HepG2 (cell line): ENCODE measurements around the gene SRP72. TPM values are rescaled to one million over a fixed set of nuclear protein-coding genes. Genes with fewer than 3 reads are reported as not detected.
A peak's percentile ranks its signal among the peaks of the same experiment; 100 is the strongest.

Source experiments
- HMGA1 ChIP-seq: sonication (generic); formaldehyde crosslinking; conservative IDR thresholded peaks from 2 replicates; pipeline ENCODE4 v1.4.0; 2020; ENCODE audit warnings: missing genetic modification reagents
- IKZF5 ChIP-seq: IDR thresholded peaks from 2 replicates; pipeline ENCODE4 v1.6.1; 2018; ENCODE audit warnings: missing genetic modification reagents, mild to moderate bottlenecking, missing compliant biosample characterization
- KLF9 ChIP-seq: IDR thresholded peaks from 2 replicates; pipeline ENCODE4 v1.6.1; 2016; ENCODE audit warnings: low read depth
- LRRFIP1 ChIP-seq: sonication (generic); formaldehyde crosslinking; conservative IDR thresholded peaks from 2 replicates; pipeline ENCODE4 v1.4.0; 2020; ENCODE audit warnings: missing genetic modification reagents
- MEF2D ChIP-seq: sonication (generic); formaldehyde crosslinking; IDR thresholded peaks from 2 replicates; pipeline ENCODE4 v1.5.1; 2020; ENCODE audit warnings: mild to moderate bottlenecking, missing genetic modification reagents
- SAP130 ChIP-seq: IDR thresholded peaks from 2 replicates; pipeline ENCODE4 v1.6.1; 2016; ENCODE audit warnings: low read depth
- ZBTB10 ChIP-seq: sonication (generic); formaldehyde crosslinking; IDR thresholded peaks from 2 replicates; pipeline ENCODE4 v1.4.0; 2020; ENCODE audit warnings: missing genetic modification reagents, borderline replicate concordance
- ZNF12 ChIP-seq: sonication (generic); formaldehyde crosslinking; IDR thresholded peaks from 2 replicates; pipeline ENCODE4 v1.5.0; 2020; ENCODE audit warnings: missing genetic modification reagents
- ZNF547 ChIP-seq: sonication (generic); formaldehyde crosslinking; IDR thresholded peaks from 2 replicates; pipeline ENCODE4 v1.5.1; 2020; ENCODE audit warnings: mild to moderate bottlenecking, missing genetic modification reagents
- polyA plus RNA-seq, 8 experiments: library from polyadenylated mRNA; depleted of rRNA in 3 of 8; stranded (reverse) in 7 of 8; unstranded in 1 of 8; fragments of >200 nt; fragmentation: Illumina TruSeq in 4 of 8; extraction: Trizol in 4 of 8; gene quantifications; 2 replicates each; pipeline versions ENCODE4 v1.2.1 to v1.2.3, GENCODE V29; 2011 to 2016; ENCODE audit warnings: low read depth in 4 of 8, missing spikeins in 1 of 8, mixed read lengths in 1 of 8; ENCODE audit not compliant: insufficient read depth in 1 of 8
- total RNA-seq, 5 experiments: library from RNA; depleted of rRNA; stranded (reverse); fragments of >200 nt; fragmentation: Illumina TruSeq; extraction: Trizol; gene quantifications; 2 replicates each; pipeline ENCODE4 v1.2.3, GENCODE V29; 2016; ENCODE audit warnings: low read depth in 1 of 5
- TF ChIP-seq, protein P1 (sequence below): IDR thresholded peaks from 2 replicates; pipeline ENCODE4 v1.6.1; 2016; ENCODE audit warnings: low read depth, control low read depth
- TF ChIP-seq, protein P2 (sequence below): IDR thresholded peaks from 2 replicates; pipeline ENCODE4 v1.6.1; 2012; ENCODE audit warnings: low read length, improper control_type of control experiment
- TF ChIP-seq, protein P3 (sequence below): sonication (generic); formaldehyde crosslinking; IDR thresholded peaks from 2 replicates; pipeline ENCODE4 v1.5.0; 2020; ENCODE audit warnings: missing genetic modification reagents

SRP72 gene
- total and polyA plus RNA-seq, 2 of the 13 experiments (the other 11 are each of a cell fraction or from before 2014, with no cell fraction given) = 64.9 to 75.6 TPM

GRCh38 chr4:56467284-56468096, at the start of gene SRP72 (continued):
- TF ChIP-seq ZBTB10 (CRISPR knock-in tag) = no peak
- TF ChIP-seq HMGA1 (CRISPR knock-in tag) = no peak
- no peak for TF ChIP-seq MEF2D (CRISPR knock-in tag)
- 0 out of 2 replicates have a peak, but pooled peaks have one; percentile 47 for TF ChIP-seq KLF9 (CRISPR knock-in tag)
- TF ChIP-seq SAP130 (CRISPR knock-in tag) = peak; percentile 96
- TF ChIP-seq, protein P1, sequence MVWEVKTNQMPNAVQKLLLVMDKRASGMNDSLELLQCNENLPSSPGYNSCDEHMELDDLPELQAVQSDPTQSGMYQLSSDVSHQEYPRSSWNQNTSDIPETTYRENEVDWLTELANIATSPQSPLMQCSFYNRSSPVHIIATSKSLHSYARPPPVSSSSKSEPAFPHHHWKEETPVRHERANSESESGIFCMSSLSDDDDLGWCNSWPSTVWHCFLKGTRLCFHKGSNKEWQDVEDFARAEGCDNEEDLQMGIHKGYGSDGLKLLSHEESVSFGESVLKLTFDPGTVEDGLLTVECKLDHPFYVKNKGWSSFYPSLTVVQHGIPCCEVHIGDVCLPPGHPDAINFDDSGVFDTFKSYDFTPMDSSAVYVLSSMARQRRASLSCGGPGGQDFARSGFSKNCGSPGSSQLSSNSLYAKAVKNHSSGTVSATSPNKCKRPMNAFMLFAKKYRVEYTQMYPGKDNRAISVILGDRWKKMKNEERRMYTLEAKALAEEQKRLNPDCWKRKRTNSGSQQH (CRISPR knock-in tag) = peak; percentile 33; the same call in 1 of the 2 replicates
- TF ChIP-seq ZNF12 (CRISPR knock-in tag) = no peak
- no peak for TF ChIP-seq LRRFIP1 (CRISPR knock-in tag)
- TF ChIP-seq, protein P2, sequence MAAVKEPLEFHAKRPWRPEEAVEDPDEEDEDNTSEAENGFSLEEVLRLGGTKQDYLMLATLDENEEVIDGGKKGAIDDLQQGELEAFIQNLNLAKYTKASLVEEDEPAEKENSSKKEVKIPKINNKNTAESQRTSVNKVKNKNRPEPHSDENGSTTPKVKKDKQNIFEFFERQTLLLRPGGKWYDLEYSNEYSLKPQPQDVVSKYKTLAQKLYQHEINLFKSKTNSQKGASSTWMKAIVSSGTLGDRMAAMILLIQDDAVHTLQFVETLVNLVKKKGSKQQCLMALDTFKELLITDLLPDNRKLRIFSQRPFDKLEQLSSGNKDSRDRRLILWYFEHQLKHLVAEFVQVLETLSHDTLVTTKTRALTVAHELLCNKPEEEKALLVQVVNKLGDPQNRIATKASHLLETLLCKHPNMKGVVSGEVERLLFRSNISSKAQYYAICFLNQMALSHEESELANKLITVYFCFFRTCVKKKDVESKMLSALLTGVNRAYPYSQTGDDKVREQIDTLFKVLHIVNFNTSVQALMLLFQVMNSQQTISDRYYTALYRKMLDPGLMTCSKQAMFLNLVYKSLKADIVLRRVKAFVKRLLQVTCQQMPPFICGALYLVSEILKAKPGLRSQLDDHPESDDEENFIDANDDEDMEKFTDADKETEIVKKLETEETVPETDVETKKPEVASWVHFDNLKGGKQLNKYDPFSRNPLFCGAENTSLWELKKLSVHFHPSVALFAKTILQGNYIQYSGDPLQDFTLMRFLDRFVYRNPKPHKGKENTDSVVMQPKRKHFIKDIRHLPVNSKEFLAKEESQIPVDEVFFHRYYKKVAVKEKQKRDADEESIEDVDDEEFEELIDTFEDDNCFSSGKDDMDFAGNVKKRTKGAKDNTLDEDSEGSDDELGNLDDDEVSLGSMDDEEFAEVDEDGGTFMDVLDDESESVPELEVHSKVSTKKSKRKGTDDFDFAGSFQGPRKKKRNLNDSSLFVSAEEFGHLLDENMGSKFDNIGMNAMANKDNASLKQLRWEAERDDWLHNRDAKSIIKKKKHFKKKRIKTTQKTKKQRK = no peak
- peak; percentile 52 for TF ChIP-seq IKZF5 (CRISPR knock-in tag)
- TF ChIP-seq ZNF547 (CRISPR knock-in tag) = peak; percentile 28; the same call in 1 of the 2 replicates
- TF ChIP-seq, protein P3, sequence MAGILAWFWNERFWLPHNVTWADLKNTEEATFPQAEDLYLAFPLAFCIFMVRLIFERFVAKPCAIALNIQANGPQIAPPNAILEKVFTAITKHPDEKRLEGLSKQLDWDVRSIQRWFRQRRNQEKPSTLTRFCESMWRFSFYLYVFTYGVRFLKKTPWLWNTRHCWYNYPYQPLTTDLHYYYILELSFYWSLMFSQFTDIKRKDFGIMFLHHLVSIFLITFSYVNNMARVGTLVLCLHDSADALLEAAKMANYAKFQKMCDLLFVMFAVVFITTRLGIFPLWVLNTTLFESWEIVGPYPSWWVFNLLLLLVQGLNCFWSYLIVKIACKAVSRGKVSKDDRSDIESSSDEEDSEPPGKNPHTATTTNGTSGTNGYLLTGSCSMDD (CRISPR knock-in tag) = no peak
